HG03521 (cell line): ENCODE data around the gene SETBP1.

ENCODE experiments used
- ATAC-seq: cut with Tn5 transposase; IDR thresholded peaks from one replicate; pipeline ENCODE4 v1.9.1; 2021; ENCODE audit warnings: mild to moderate bottlenecking, moderate library complexity; ENCODE audit not compliant: unreplicated experiment

The SETBP1 gene

GRCh38 chr18:45100321-45101105 is 419.8 kb downstream of the SETBP1 start:
- no peak for ATAC-seq

DNA sequence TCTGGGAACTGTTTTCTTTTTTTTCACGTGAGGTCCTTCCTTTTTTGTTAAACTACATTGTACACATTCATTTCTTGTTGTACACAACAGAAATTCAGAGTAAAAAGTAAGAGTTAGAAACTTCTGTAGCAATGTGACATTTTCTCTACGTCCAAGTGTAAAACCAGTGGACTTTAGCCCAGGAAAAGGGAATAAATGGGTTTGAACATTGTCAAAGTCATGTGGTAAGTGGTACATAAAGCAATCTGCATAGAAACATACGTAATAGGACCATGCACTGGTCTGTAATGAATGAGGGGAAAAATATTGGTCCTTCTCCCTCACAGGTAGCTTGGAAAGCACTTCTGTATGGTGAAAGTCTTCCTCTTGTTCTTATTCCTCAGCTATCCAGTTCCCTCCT is 421.4 kb downstream of the SETBP1 start:
- no peak for ATAC-seq

GRCh38 chr18:45102863-45103262 is 422.2 kb downstream of the SETBP1 start:
- ATAC-seq, result no peak

GRCh38 chr18:45103319-45104048 is 422.8 kb downstream of the SETBP1 start:
- peak; percentile 33 for ATAC-seq

- peak; percentile 5 for ATAC-seq
Observed at GRCh38 chr18:45104049-45104395, 423.3 kb downstream of the SETBP1 start.

GRCh38 chr18:45106331-45106774 is 425.7 kb downstream of the SETBP1 start:
- ATAC-seq, result peak; percentile 86

DNA sequence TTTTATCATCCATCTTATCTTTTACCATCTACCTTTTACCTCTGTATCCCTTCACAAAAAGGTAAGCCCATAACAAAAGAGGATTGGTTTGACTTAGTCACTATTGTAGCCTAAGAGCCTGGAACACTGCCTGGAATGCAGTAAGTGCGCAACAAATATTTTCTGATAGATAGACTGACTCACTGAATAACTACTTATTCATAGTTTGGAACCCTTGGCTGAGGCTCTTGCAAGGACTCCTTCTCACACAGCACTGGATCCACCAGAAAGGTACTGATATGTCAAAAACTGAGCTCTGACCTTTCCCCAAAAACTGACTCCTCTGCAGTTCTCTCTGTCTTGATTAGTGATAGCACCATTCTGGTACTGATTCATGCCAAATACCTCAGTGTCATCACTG is 426.7 kb downstream of the SETBP1 start:
- no peak for ATAC-seq

DNA sequence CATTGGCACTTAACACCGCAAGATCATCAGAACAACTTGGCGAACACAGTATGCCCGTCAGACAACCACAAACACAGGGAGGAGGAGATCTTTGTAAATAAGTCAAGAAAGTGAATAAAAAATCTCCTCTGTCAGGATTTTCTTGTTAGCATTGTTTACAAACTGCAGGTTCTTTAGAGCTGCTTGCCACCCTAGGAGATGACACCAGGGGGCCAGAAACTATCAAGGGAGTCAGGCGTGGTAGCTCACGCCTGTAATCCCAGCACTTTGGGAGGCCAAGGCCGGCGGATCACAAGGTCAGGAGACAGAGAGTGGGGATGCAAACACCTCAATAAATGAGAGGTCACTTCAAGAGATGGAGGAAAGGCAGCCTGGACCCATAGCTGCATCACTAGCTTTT is 428.1 kb downstream of the SETBP1 start:
- no peak for ATAC-seq

- ATAC-seq, result no peak
Observed at GRCh38 chr18:45109271-45109670, 428.6 kb downstream of the SETBP1 start.

- ATAC-seq, result no peak
Observed at GRCh38 chr18:45109706-45110105, 429.0 kb downstream of the SETBP1 start.

GRCh38 chr18:45110577-45111501 is 430.2 kb downstream of the SETBP1 start:
- ATAC-seq, result no peak

- no peak for ATAC-seq
Observed at GRCh38 chr18:45111502-45111848, 430.8 kb downstream of the SETBP1 start.

DNA sequence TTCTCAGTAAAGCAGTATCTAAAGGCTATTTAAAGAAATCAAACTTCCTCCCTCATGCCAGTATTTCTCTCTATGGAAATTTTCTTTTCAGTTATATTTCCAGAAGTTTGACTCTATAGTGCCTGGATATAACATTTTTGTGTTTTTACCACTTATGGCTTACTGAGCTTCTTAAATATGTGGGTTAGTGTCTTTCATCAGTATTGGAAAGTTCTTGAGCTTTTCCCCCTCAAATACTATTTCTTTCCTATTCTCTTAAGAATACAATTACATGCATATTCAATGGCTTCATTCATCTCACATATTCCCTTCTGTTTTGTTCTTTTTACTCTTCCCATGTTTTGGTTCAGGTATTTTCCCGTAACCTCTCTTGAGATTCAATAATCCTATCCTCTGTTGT is 432.0 kb downstream of the SETBP1 start:
- no peak for ATAC-seq

GRCh38 chr18:45116116-45116515 is 435.4 kb downstream of the SETBP1 start:
- no peak for ATAC-seq
